Mesothelial cell of epicardium (in vitro differentiated cells): Measurements from ENCODE around the gene SLC12A3. TPM values are rescaled to one million over a fixed set of nuclear protein-coding genes. Genes with fewer than 3 reads are reported as not detected.

Experiments
- DNase-seq, 2 experiments: peaks; one replicate each; pipeline ENCODE4 v3.0.0; 2021; ENCODE audit warnings: low spot score in 2 of 2; ENCODE audit not compliant: unreplicated experiment in 2 of 2
- H3K27ac Mint-ChIP-seq: 2 replicates; pipeline ENCODE4 v1.8.0; 2021; ENCODE audit warnings: mixed read lengths
- H3K27me3 Mint-ChIP-seq: 2 replicates; pipeline ENCODE4 v1.8.0; 2021; ENCODE audit warnings: low read depth, mixed read lengths
- H3K36me3 Mint-ChIP-seq: 2 replicates; pipeline ENCODE4 v1.8.0; 2021; ENCODE audit warnings: mixed read lengths
- H3K4me1 Mint-ChIP-seq: 2 replicates; pipeline ENCODE4 v1.8.0; 2021; ENCODE audit warnings: mixed read lengths
- H3K4me3 Mint-ChIP-seq: 2 replicates; pipeline ENCODE4 v1.8.0; 2021; ENCODE audit warnings: mild to moderate bottlenecking, moderate library complexity, mixed read lengths
- H3K9me3 Mint-ChIP-seq: 2 replicates; pipeline ENCODE4 v1.8.0; 2021; ENCODE audit warnings: mixed read lengths
- CTCF ChIP-seq: fragments of 200-600 bp; sonication (generic); IDR thresholded peaks from one replicate; pipeline ENCODE4 v1.5.0; 2021; ENCODE audit warnings: antibody characterized with exemption; ENCODE audit not compliant: unreplicated experiment
- total RNA-seq: library from RNA; stranded (reverse); gene quantifications from 3 replicates; pipeline ENCODE4 v1.2.1, GENCODE V29; 2021

The SLC12A3 gene
- total RNA-seq, 1 donor from 2014 or later, result not detected

GRCh38 chr16:56921571-56921970 is 56.6 kb downstream of the SLC12A3 start:
- Mint-ChIP-seq H3K9me3 (no peaks in the 10 kb centered on the region), H3K27me3 (no peaks in the 10 kb centered on the region), H3K4me1 (peaks cover 27% of the 10 kb centered on the region), H3K36me3 (no peaks in the 10 kb centered on the region), H3K27ac (no peak overlapping the region), H3K4me3 (no peak overlapping the region)
- no peak for DNase-seq
- TF ChIP-seq CTCF, result no peak

- DNase-seq, result no peak
- no peak overlapping the region for H3K4me3 Mint-ChIP-seq
- H3K36me3 Mint-ChIP-seq, result no peaks in the 10 kb centered on the region
- H3K9me3 Mint-ChIP-seq, result no peaks in the 10 kb centered on the region
- no peaks in the 10 kb centered on the region for H3K27me3 Mint-ChIP-seq
- no peak for TF ChIP-seq CTCF
- H3K27ac Mint-ChIP-seq, result no peak overlapping the region
- H3K4me1 Mint-ChIP-seq, result peaks cover 18% of the 10 kb centered on the region
Observed at GRCh38 chr16:56923481-56924091, 58.6 kb downstream of the SLC12A3 start.

GRCh38 chr16:56927471-56927870 is 62.5 kb downstream of the SLC12A3 start:
- H3K36me3 Mint-ChIP-seq, result no peaks in the 10 kb centered on the region

GRCh38 chr16:56929639-56930038 is 64.6 kb downstream of the SLC12A3 start:
- H3K27me3 Mint-ChIP-seq, result no peaks in the 10 kb centered on the region
- H3K36me3 Mint-ChIP-seq, result peaks cover 2% of the 10 kb centered on the region
- H3K27ac Mint-ChIP-seq, result no peak overlapping the region
- DNase-seq, result no peak
- no peak overlapping the region for H3K4me3 Mint-ChIP-seq
- TF ChIP-seq CTCF, result no peak
- H3K9me3 Mint-ChIP-seq, result no peaks in the 10 kb centered on the region
- peaks cover 24% of the 10 kb centered on the region for H3K4me1 Mint-ChIP-seq

More at GRCh38 chr16:56927471-56927870, 62.5 kb downstream of the SLC12A3 start:
- no peaks in the 10 kb centered on the region for H3K27me3 Mint-ChIP-seq
- H3K4me1 Mint-ChIP-seq, result peaks cover 8% of the 10 kb centered on the region
- H3K27ac Mint-ChIP-seq, result no peak overlapping the region
- no peak for DNase-seq
- H3K9me3 Mint-ChIP-seq, result no peaks in the 10 kb centered on the region
- no peak overlapping the region for H3K4me3 Mint-ChIP-seq
- no peak for TF ChIP-seq CTCF

- Mint-ChIP-seq H3K4me3 (peak overlapping the region; percentile 98), H3K9me3 (no peaks in the 10 kb centered on the region)
Observed at GRCh38 chr16:56930486-56931270, 65.7 kb downstream of the SLC12A3 start.

More at GRCh38 chr16:56930486-56931270, 65.7 kb downstream of the SLC12A3 start:
- H3K36me3 Mint-ChIP-seq, result peaks cover 8% of the 10 kb centered on the region
- peak overlapping the region; percentile 99 for H3K27ac Mint-ChIP-seq
- no peak for TF ChIP-seq CTCF
- H3K4me1 Mint-ChIP-seq, result peaks cover 34% of the 10 kb centered on the region
- DNase-seq, result no peak
- no peaks in the 10 kb centered on the region for H3K27me3 Mint-ChIP-seq
